BJ (cell line): Measurements from ENCODE around the gene LCN12. TPM values are rescaled to one million over a fixed set of nuclear protein-coding genes. Genes with fewer than 3 reads are reported as not detected.

ENCODE experiments used
- CTCF ChIA-PET: fragments of 350-600 bp; formaldehyde crosslinking; extraction: SDS; loops from one replicate; lab custom pipeline; 2021; ENCODE audit warnings: antibody characterized with exemption, inconsistent platforms; lab: Yijun Ruan, JAX
- POLR2A ChIA-PET: fragments of 300-600 bp; sonication (Branson Sonifier 250); formaldehyde crosslinking; extraction: SDS; loops from one replicate; lab custom pipeline; 2021; ENCODE audit warnings: antibody characterized with exemption; lab: Charles Lee
- DNase-seq: peaks from one replicate; pipeline ENCODE4 v3.0.0-alpha.2; 2011; ENCODE audit warnings: low read depth
- H3K27me3 ChIP-seq: 2 replicates; pipeline ENCODE4 v1.6.0; 2011; ENCODE audit warnings: low read length; ENCODE audit not compliant: control insufficient read depth, insufficient read depth
- H3K36me3 ChIP-seq: 2 replicates; pipeline ENCODE4 v1.5.1; 2011; ENCODE audit warnings: low read length; ENCODE audit not compliant: control insufficient read depth, insufficient read depth
- H3K4me3 ChIP-seq: 2 replicates; pipeline ENCODE4 v1.5.1; 2011; ENCODE audit warnings: low read depth, mild to moderate bottlenecking, control low read depth, low read length
- CTCF ChIP-seq: IDR thresholded peaks from 2 replicates; pipeline ENCODE4 v1.5.1; 2011; ENCODE audit warnings: low read depth, mild to moderate bottlenecking, control low read depth, inconsistent platforms, low read length, moderate library complexity; ENCODE audit not compliant: insufficient read depth
- polyA plus RNA-seq: library from polyadenylated mRNA; depleted of rRNA; stranded (reverse); fragments of >200 nt; gene quantifications from 2 replicates; pipeline ENCODE4 v1.2.3, GENCODE V29; 2011

Gene LCN12
- polyA plus RNA-seq, 1 experiment: 0.36 TPM

GRCh38 chr9:136945333-136946227, 6.5 kb upstream of the LCN12 start:
- no peak for TF ChIP-seq CTCF
- H3K4me3 ChIP-seq: no peak overlapping the region
- CTCF ChIA-PET: interaction anchor here (0.6 to 4.1 kb wide), 4 partner anchors 14 to 119 kb away, joined by 3 to 118 read pairs (median 4); partner anchors contain the start of gene FUT7
- no peaks in the 10 kb centered on the region for H3K27me3 ChIP-seq
- DNase-seq: no peak
- POLR2A ChIA-PET: no interaction called here
- H3K36me3 ChIP-seq: peaks cover 20% of the 10 kb centered on the region

GRCh38 chr9:136946228-136947027, 5.6 kb upstream of the LCN12 start:
- Histone ChIP-seq H3K36me3 (peaks cover 12% of the 10 kb centered on the region), H3K4me3 (no peak overlapping the region), H3K27me3 (no peaks in the 10 kb centered on the region)
- no peak for DNase-seq
- ChIA-PET CTCF (interaction anchor here (1.4 to 4.1 kb wide), 6 partner anchors 13 to 158 kb away, joined by 3 to 118 read pairs (median 10); partner anchors contain the start of gene FUT7), POLR2A (no interaction called here)
- no peak for TF ChIP-seq CTCF

DNA sequence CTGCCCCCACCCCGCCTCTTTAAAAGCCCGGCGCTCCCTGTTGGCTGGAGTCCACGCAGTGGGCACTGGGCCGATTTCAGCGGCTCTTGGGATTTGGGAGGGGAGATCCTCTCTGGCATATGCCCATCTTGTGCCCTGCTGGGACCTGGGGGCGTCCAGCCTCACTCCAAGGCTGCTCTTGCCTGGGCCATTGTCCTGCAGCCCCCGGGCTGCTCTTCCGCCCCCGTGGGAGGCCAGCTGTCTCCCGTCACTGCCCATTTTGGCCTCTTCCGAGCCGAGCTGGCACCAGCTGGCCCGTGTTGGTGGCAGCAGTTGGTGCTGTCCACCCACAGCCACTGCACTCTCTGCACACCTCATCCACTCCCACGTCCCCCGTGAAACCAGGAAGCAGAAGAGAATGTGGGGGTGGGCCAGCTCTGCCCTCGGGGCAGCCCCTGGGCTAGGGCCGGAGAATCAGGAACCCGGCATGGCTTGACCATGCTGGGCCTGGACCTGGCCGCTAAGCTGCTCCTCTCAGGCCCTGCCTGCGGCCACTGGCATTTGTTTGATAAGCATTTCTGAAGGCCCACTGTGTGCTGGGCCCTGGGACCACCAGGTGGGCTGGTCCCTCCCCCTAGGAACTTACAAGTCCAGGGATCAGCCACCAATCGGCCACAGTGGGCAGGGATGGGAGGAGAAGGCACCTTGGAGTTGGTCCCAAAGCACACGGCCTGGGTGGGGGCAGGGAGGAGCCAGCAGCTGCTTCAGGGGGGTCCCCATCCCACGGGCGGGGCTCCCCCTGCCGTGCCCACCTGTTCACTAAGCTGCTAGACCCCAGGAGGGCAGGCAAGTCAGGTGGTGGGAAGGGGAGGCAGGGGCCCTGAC, 4.8 kb upstream of the LCN12 start:
- Histone ChIP-seq H3K4me3 (no peak overlapping the region), H3K36me3 (peaks cover 6% of the 10 kb centered on the region), H3K27me3 (no peaks in the 10 kb centered on the region)
- DNase-seq: no peak
- ChIA-PET CTCF (interaction anchor here (0.6 to 4.1 kb wide), 30 partner anchors 8 to 278 kb away, joined by 3 to 118 read pairs (median 4); partner anchors contain the start of genes AJM1, FUT7 and TMEM141), POLR2A (no interaction called here)
- no peak for TF ChIP-seq CTCF

DNA sequence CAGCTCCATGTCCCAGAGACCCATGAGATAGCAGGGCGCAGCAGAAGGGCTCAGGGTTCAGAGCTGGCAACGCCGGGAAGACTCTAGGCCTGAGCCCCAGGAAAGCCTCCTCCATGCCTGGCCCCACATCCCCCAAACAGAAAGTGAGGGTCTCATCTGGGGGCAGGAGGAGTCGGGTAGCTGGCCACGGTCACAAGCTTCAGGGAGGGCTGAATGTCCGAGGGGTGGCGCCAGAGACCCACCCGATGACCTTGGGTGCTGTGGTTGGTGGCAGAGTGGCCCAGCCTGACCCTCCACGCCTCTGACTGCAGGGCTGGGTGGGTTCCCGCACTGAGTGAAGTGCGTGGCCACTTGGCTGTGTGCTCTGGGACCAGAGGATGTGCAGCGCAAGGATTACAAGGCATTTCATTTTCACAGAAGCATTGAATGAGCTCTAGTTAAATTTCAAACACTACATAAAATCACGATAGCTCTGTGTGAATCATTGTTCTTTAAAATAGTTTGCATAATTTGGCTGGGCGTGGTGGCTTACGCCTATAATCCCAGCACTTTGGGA, 4.0 kb upstream of the LCN12 start:
- POLR2A ChIA-PET: interaction anchor here (0.6 kb wide), 1 partner anchor 101 kb away, joined by 10 read pairs; no protein-coding TSS in a partner anchor
- peak; percentile 61 for TF ChIP-seq CTCF
- Histone ChIP-seq H3K27me3 (no peaks in the 10 kb centered on the region), H3K4me3 (no peak overlapping the region), H3K36me3 (no peaks in the 10 kb centered on the region; the same call in 1 of the 2 replicates)
- CTCF ChIA-PET: interaction anchor here (0.5 to 4.1 kb wide), 30 partner anchors 9 to 278 kb away, joined by 3 to 118 read pairs (median 4); partner anchors contain the start of genes AJM1, FUT7 and TMEM141
- no peak for DNase-seq
